B cell (primary cell): Measurements from ENCODE around the gene DNAJC6. TPM values are rescaled to one million over a fixed set of nuclear protein-coding genes. Genes with fewer than 3 reads are reported as not detected.

ENCODE experiments used
- ATAC-seq: fragments of 200-7000 bp; cut with Tn5 transposase; one replicate; pipeline ENCODE4 v1.10.0; 2021; ENCODE audit warnings: low read depth, mild to moderate bottlenecking, moderate number of reproducible peaks, moderate library complexity
- CTCF ChIA-PET: fragments of 350-600 bp; sonication (Branson Sonifier 250); formaldehyde crosslinking; loops from one replicate; lab custom pipeline; 2021; ENCODE audit warnings: antibody characterized with exemption, inconsistent platforms; lab: Charles Lee
- POLR2A ChIA-PET: fragments of 350-600 bp; sonication (Branson Sonifier 250); formaldehyde crosslinking; loops from one replicate; lab custom pipeline; 2021; ENCODE audit warnings: antibody characterized with exemption; lab: Charles Lee
- DNase-seq: peaks from one replicate; pipeline ENCODE4 v3.0.0; 2013
- H2AFZ ChIP-seq: 2 replicates; pipeline ENCODE4 v1.6.1; 2012; ENCODE audit warnings: mild to moderate bottlenecking, low read depth, low read length; ENCODE audit not compliant: insufficient read depth, poor library complexity, severe bottlenecking
- H3K27ac ChIP-seq, 2 donors: 1 replicate in 1 of 2; 2 replicates in 1 of 2; pipeline ENCODE4 v1.5.1; 2012 to 2013; ENCODE audit warnings: low read length in 2 of 2, mild to moderate bottlenecking in 2 of 2, moderate library complexity in 1 of 2
- H3K27me3 ChIP-seq, 4 experiments: fragments of 200-600 bp in 1 of 4; sonication (generic) in 1 of 4; replicated peaks in 1 of 4; 1 replicate in 2 of 4; 2 replicates in 2 of 4; pipeline versions ENCODE4 v1.6.1 to v1.7.0; 2013 to 2016; ENCODE audit warnings: low read length in 3 of 4, mild to moderate bottlenecking in 2 of 4, mixed read lengths in 1 of 4, moderate library complexity in 1 of 4; ENCODE audit not compliant: insufficient read depth in 4 of 4, control insufficient read depth in 3 of 4; ENCODE audit errors: control extremely low read depth in 1 of 4
- H3K36me3 ChIP-seq, 2 experiments: replicated peaks in 1 of 2; 1 replicate in 1 of 2; 2 replicates in 1 of 2; pipeline versions ENCODE4 v1.6.1 to v1.7.1; 2013; ENCODE audit warnings: low read length in 1 of 2; ENCODE audit not compliant: insufficient read depth in 2 of 2, control insufficient read depth in 1 of 2; ENCODE audit errors: control extremely low read depth in 1 of 2, extremely low read depth in 1 of 2
- H3K4me1 ChIP-seq, 2 donors: fragments of 200-600 bp in 1 of 2; sonication (generic) in 1 of 2; 1 replicate in 1 of 2; 2 replicates in 1 of 2; pipeline versions ENCODE4 v1.5.1 to v1.6.1; 2013 to 2017; ENCODE audit warnings: low read length in 2 of 2; ENCODE audit not compliant: control insufficient read depth in 2 of 2, insufficient read depth in 2 of 2
- H3K4me2 ChIP-seq: replicated peaks from 2 replicates; pipeline ENCODE3; 2012; ENCODE audit warnings: mild to moderate bottlenecking, low read depth, low read length; ENCODE audit not compliant: poor library complexity, severe bottlenecking
- H3K4me3 ChIP-seq, 5 experiments: fragments of 200-600 bp in 1 of 5; sonication (generic) in 1 of 5; 1 replicate in 3 of 5; 2 replicates in 2 of 5; pipeline versions ENCODE4 v1.5.1 to v1.7.0; 2011 to 2016; ENCODE audit warnings: low read length in 4 of 5, mild to moderate bottlenecking in 4 of 5, low read depth in 2 of 5, control low read depth in 1 of 5, moderate library complexity in 1 of 5; ENCODE audit not compliant: insufficient read depth in 1 of 5; ENCODE audit errors: control extremely low read depth in 1 of 5, extremely low read depth in 1 of 5
- H3K79me2 ChIP-seq: fragments of 200-600 bp; sonication (generic); one replicate; pipeline ENCODE4 v1.6.0; 2016; ENCODE audit warnings: low read length; ENCODE audit not compliant: control insufficient read depth, insufficient read depth
- H3K9ac ChIP-seq: fragments of 200-600 bp; sonication (generic); 2 replicates; pipeline ENCODE4 v1.6.1; 2017; ENCODE audit warnings: mild to moderate bottlenecking, low read length, moderate library complexity
- H3K9me3 ChIP-seq, 3 donors: one replicate each; pipeline versions ENCODE4 v1.6.1 to v1.7.1; 2013; ENCODE audit warnings: low read length in 2 of 3; ENCODE audit not compliant: control insufficient read depth in 2 of 3, insufficient read depth in 1 of 3; ENCODE audit errors: control extremely low read depth in 1 of 3
- H4K20me1 ChIP-seq: 2 replicates; pipeline ENCODE4 v1.6.0; 2012; ENCODE audit warnings: mild to moderate bottlenecking, low read length; ENCODE audit not compliant: insufficient read depth, control insufficient read depth, poor library complexity, severe bottlenecking
- H3K27ac Mint-ChIP-seq: one replicate; pipeline ENCODE4 v1.8.0; 2021; ENCODE audit warnings: mixed read lengths
- H3K27me3 Mint-ChIP-seq: one replicate; pipeline ENCODE4 v1.8.0; 2021; ENCODE audit warnings: mixed read lengths
- H3K4me1 Mint-ChIP-seq: one replicate; pipeline ENCODE4 v1.8.0; 2021; ENCODE audit warnings: mixed read lengths
- H3K4me3 Mint-ChIP-seq: one replicate; pipeline ENCODE4 v1.8.0; 2021; ENCODE audit warnings: mixed read lengths
- H3K9me3 Mint-ChIP-seq: one replicate; pipeline ENCODE4 v1.8.0; 2022; ENCODE audit warnings: mixed read lengths; ENCODE audit not compliant: insufficient read depth
- CTCF ChIP-seq: fragments of 200-600 bp; IDR thresholded peaks from one replicate; pipeline ENCODE4 v1.8.0; 2022; ENCODE audit warnings: antibody characterized with exemption, mild to moderate bottlenecking
- EZH2 ChIP-seq: IDR thresholded peaks from 2 replicates; pipeline ENCODE4 v1.6.1; 2012; ENCODE audit warnings: borderline replicate concordance, low read depth, mild to moderate bottlenecking, moderate library complexity, low read length; ENCODE audit not compliant: insufficient read depth, poor library complexity, severe bottlenecking
- WGBS: methylation state at CpG from one replicate; pipeline ENCODE4 v1.1.5; 2013; ENCODE audit warnings: missing lambda C conversion rate; ENCODE audit not compliant: insufficient coverage; 5-methylcytosine and 5-hydroxymethylcytosine counted together
- intact Hi-C: fragments of 100-400 bp; cut with micrococcal nuclease; formaldehyde crosslinking; loops from one replicate; pipeline ENCODE4 v1.10.0; 2022
- polyA plus RNA-seq: library from polyadenylated mRNA; depleted of rRNA; stranded (reverse); fragments of >200 nt; gene quantifications from 2 replicates; pipeline ENCODE4 v1.2.3, GENCODE V29; 2012
- total RNA-seq, 2 donors: library from RNA; stranded (reverse); fragments of 120-200 nt in 1 of 2; gene quantifications; 1 replicate in 1 of 2; 2 replicates in 1 of 2; pipeline versions ENCODE4 v1.2.3 to v1.2.4, GENCODE V29; 2013 to 2022

Gene DNAJC6
- total and polyA plus RNA-seq, 2 donors (not counting 1 experiment from before 2014, with no cell fraction given): 0.12 to 0.69 TPM

- Histone ChIP-seq H3K4me1 (no peaks in the 10 kb centered on the region), H3K9ac (no peak overlapping the region), H3K79me2 (no peaks in the 10 kb centered on the region), H4K20me1 (no peaks in the 10 kb centered on the region), H3K9me3 (no peaks in the 10 kb centered on the region), H3K4me3 (no peak overlapping the region), H3K27me3 (no peaks in the 10 kb centered on the region), H3K27ac (no peak overlapping the region), H3K36me3 (no peaks in the 10 kb centered on the region), H3K4me2 (no peak overlapping the region), H2AFZ (no peak overlapping the region)
- no peak overlapping the region for H3K4me3 Mint-ChIP-seq
- no peaks in the 10 kb centered on the region for H3K9me3 Mint-ChIP-seq
- intact Hi-C loops: no loop called here
- TF ChIP-seq EZH2: no peak
- TF ChIP-seq CTCF: no peak
- ChIA-PET POLR2A (no interaction called here), CTCF (no interaction called here)
- DNase-seq (no peak), ATAC-seq (no peak)
- H3K4me1 Mint-ChIP-seq: no peaks in the 10 kb centered on the region
- H3K27me3 Mint-ChIP-seq: peaks cover 4% of the 10 kb centered on the region
- no CpG with 5 or more reads among the region's 1 CpG for WGBS
- H3K27ac Mint-ChIP-seq: no peak overlapping the region
Measured at GRCh38 chr1:65399003-65399402, 89.7 kb downstream of the DNAJC6 start.

GRCh38 chr1:65401612-65402011 lies 92.3 kb downstream of the DNAJC6 start:
- Histone ChIP-seq H3K4me3 (no peak overlapping the region), H3K4me1 (no peaks in the 10 kb centered on the region), H3K36me3 (no peaks in the 10 kb centered on the region), H2AFZ (no peak overlapping the region), H3K4me2 (no peak overlapping the region), H3K9me3 (no peaks in the 10 kb centered on the region), H3K9ac (no peak overlapping the region), H3K79me2 (no peaks in the 10 kb centered on the region), H4K20me1 (no peaks in the 10 kb centered on the region), H3K27ac (no peak overlapping the region), H3K27me3 (no peaks in the 10 kb centered on the region)
- DNase-seq: no peak
- Mint-ChIP-seq H3K9me3 (no peaks in the 10 kb centered on the region), H3K27me3 (peaks cover 16% of the 10 kb centered on the region), H3K4me1 (no peaks in the 10 kb centered on the region), H3K4me3 (no peak overlapping the region), H3K27ac (no peak overlapping the region)
- TF ChIP-seq CTCF (no peak), EZH2 (no peak)
- CTCF ChIA-PET: no interaction called here
- ATAC-seq: no peak
- WGBS: 100% methylated on average over 2 of the region's 3 CpGs
- POLR2A ChIA-PET: no interaction called here
- intact Hi-C loops: no loop called here
